ENCODE data around the gene SMIM27. TPM values are rescaled to one million over a fixed set of nuclear protein-coding genes. Genes with fewer than 3 reads are reported as not detected.
A peak's percentile ranks its signal among the peaks of the same experiment; 100 is the strongest.

SMIM27 gene
- total and polyA plus RNA-seq, 9 of the 15 experiments (the other 6 are each of a cell fraction or from before 2014, with no cell fraction given) = 2.9 to 16.1 (median 7.9) TPM

- TF ChIP-seq ARID2 (IDR thresholded peaks at IDR 0.05) = no peak
- TF ChIP-seq ATF1 (CRISPR knock-in tag; IDR thresholded peaks at IDR 0.05) = no peak
- TF ChIP-seq ATF1 (tag; IDR thresholded peaks at IDR 0.05) = no peak
- TF ChIP-seq ZHX1 (conservative IDR thresholded peaks at IDR 0.05; ENCODE audit: low read length) = no peak
- TF ChIP-seq E2F3 (CRISPR knock-in tag; IDR thresholded peaks at IDR 0.05) = no peak
- TF ChIP-seq ZNF436 (CRISPR knock-in tag; IDR thresholded peaks at IDR 0.05) = no peak
- TF ChIP-seq FIP1L1 (IDR thresholded peaks at IDR 0.05; ENCODE audit: low read depth, low read length, poor library complexity, severe bottlenecking) = no peak
- no peak for TF ChIP-seq ID3 (CRISPR knock-in tag; IDR thresholded peaks at IDR 0.05)
- 0 out of 2 replicates have a peak, but pooled peaks have one; percentile 21 for TF ChIP-seq ID3 (tag; IDR thresholded peaks at IDR 0.05)
- TF ChIP-seq MYC (IDR thresholded peaks at IDR 0.05; ENCODE audit: low read depth, low read length) = no peak
- no peak for TF ChIP-seq MYC (CRISPR knock-in tag; IDR thresholded peaks at IDR 0.05; ENCODE audit: borderline replicate concordance, low read depth)
- no peak for TF ChIP-seq TARDBP (IDR thresholded peaks at IDR 0.05)
- no peak for TF ChIP-seq NUFIP1 (IDR thresholded peaks at IDR 0.05; ENCODE audit: partially characterized antibody)
- no peak for TF ChIP-seq RBM17 (IDR thresholded peaks at IDR 0.05; ENCODE audit: borderline replicate concordance, low read depth, low read length)
- no peak for TF ChIP-seq SETDB1 (IDR thresholded peaks at IDR 0.05; ENCODE audit: low read length)
- no peak for TF ChIP-seq ERF (CRISPR knock-in tag; IDR thresholded peaks at IDR 0.05)
- peak; percentile 88 for TF ChIP-seq FOXM1 (IDR thresholded peaks at IDR 0.05; ENCODE audit: low read depth)
- no peak for TF ChIP-seq FOXM1 (CRISPR knock-in tag; IDR thresholded peaks at IDR 0.05; ENCODE audit: low read depth)
- no peak for TF ChIP-seq BCL6 (CRISPR knock-in tag; IDR thresholded peaks at IDR 0.05)
- TF ChIP-seq ZNF431 (CRISPR knock-in tag; IDR thresholded peaks at IDR 0.05) = no peak
- no peak for TF ChIP-seq ZBED1 (IDR thresholded peaks at IDR 0.05)
- TF ChIP-seq ELK3 (CRISPR knock-in tag; IDR thresholded peaks at IDR 0.05) = no peak
- peak; percentile 74 for TF ChIP-seq MTA2 (IDR thresholded peaks at IDR 0.05; ENCODE audit: low read depth)
- TF ChIP-seq MLLT1 (IDR thresholded peaks at IDR 0.05) = no peak
- TF ChIP-seq ARID3A (IDR thresholded peaks at IDR 0.05; ENCODE audit: borderline replicate concordance, low read depth, low read length) = peak; percentile 92
- no peak for TF ChIP-seq HCFC1 (IDR thresholded peaks at IDR 0.05; ENCODE audit: low read depth, low read length)
- no peak for TF ChIP-seq POLR2AphosphoS2 (IDR thresholded peaks at IDR 0.05; ENCODE audit: low read length)
Measured at GRCh38 chr9:32554107-32554506, 2.0 kb downstream of the SMIM27 start (continued).
